ENCODE measurements around the gene GVQW3.

The GVQW3 gene

DNA sequence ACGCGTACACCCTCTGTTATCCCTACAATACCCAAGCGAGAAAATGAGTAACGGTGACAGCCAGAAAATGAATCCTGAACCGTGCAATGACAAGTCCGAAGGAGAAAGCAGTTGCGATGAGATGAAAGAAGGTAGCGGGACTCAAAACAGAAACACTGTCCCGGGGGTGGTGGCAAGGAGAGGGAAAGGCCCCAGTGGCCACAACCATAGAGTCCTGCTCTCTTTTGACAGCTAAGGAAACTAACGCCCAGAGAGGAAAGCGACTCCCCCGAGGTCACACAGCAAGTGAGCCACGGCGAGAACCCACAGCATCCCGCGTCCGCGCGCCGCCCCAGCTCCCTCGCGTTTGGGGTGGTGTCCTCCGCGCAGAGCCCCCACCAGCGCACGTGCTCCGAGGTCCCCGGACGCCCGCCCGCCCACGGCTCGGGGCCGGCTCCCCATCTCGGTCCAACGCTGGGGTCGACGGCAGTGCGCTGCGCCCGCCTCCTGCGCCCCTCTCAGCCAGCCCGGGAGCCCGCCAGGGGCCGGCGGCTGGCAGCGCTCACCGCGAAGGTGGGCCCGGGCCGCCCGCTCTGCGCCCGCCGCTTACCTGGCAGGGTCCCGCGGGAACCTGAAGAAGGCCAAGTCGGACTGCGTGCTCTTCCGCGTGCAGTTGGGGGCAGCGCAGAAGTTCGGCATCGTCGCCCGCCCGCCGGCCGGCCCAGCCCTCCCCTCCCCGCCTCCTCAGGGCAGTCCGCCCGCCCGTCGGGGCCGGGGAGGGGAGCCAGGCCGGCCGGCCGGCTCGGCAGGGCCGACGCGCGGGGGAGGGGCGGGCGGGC, 755 bp upstream of the GVQW3 start (continued):
- TF ChIP-seq ZNF274 (IDR thresholded peaks at IDR 0.05; ENCODE audit: low read length): no peak
- TF ChIP-seq ZNF274 (tag by site-specific recombination; IDR thresholded peaks at IDR 0.05; ENCODE audit: borderline replicate concordance): no peak
- TF ChIP-seq ZNF211 (tag by site-specific recombination; IDR thresholded peaks at IDR 0.05; ENCODE audit: low read depth): no peak
- TF ChIP-seq, protein P1, sequence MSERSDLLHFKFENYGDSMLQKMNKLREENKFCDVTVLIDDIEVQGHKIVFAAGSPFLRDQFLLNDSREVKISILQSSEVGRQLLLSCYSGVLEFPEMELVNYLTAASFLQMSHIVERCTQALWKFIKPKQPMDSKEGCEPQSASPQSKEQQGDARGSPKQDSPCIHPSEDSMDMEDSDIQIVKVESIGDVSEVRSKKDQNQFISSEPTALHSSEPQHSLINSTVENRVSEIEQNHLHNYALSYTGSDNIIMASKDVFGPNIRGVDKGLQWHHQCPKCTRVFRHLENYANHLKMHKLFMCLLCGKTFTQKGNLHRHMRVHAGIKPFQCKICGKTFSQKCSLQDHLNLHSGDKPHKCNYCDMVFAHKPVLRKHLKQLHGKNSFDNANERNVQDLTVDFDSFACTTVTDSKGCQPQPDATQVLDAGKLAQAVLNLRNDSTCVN (tag by site-specific recombination; optimal IDR thresholded peaks at IDR 0.05): no peak
- TF ChIP-seq ZNF433 (tag by site-specific recombination; IDR thresholded peaks at IDR 0.05; ENCODE audit: low read depth): no peak
- TF ChIP-seq, protein P2, sequence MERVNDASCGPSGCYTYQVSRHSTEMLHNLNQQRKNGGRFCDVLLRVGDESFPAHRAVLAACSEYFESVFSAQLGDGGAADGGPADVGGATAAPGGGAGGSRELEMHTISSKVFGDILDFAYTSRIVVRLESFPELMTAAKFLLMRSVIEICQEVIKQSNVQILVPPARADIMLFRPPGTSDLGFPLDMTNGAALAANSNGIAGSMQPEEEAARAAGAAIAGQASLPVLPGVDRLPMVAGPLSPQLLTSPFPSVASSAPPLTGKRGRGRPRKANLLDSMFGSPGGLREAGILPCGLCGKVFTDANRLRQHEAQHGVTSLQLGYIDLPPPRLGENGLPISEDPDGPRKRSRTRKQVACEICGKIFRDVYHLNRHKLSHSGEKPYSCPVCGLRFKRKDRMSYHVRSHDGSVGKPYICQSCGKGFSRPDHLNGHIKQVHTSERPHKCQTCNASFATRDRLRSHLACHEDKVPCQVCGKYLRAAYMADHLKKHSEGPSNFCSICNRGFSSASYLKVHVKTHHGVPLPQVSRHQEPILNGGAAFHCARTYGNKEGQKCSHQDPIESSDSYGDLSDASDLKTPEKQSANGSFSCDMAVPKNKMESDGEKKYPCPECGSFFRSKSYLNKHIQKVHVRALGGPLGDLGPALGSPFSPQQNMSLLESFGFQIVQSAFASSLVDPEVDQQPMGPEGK (tag by site-specific recombination; IDR thresholded peaks at IDR 0.05): 0 out of 2 replicates have a peak, but pooled peaks have one; percentile 13
- TF ChIP-seq ZFHX2 (tag by site-specific recombination; conservative IDR thresholded peaks at IDR 0.05): 0 out of 2 replicates have a peak, but pooled peaks have one; percentile 52
- no peak for TF ChIP-seq ZNF214 (tag by site-specific recombination; IDR thresholded peaks at IDR 0.05; ENCODE audit: borderline replicate concordance)
- TF ChIP-seq GLIS1 (tag by site-specific recombination; IDR thresholded peaks at IDR 0.05): no peak
- TF ChIP-seq ZNF768 (tag by site-specific recombination; IDR thresholded peaks at IDR 0.05): peak; percentile 86
- no peak for TF ChIP-seq ZNF514 (tag by site-specific recombination; IDR thresholded peaks at IDR 0.05)
- peak; percentile 97 for TF ChIP-seq ZNF341 (tag by site-specific recombination; IDR thresholded peaks at IDR 0.05; ENCODE audit: low read depth)
- TF ChIP-seq ZNF416 (tag by site-specific recombination; IDR thresholded peaks at IDR 0.05): no peak
- no peak for TF ChIP-seq ZNF155 (tag by site-specific recombination; IDR thresholded peaks at IDR 0.05)
- TF ChIP-seq, protein P3, sequence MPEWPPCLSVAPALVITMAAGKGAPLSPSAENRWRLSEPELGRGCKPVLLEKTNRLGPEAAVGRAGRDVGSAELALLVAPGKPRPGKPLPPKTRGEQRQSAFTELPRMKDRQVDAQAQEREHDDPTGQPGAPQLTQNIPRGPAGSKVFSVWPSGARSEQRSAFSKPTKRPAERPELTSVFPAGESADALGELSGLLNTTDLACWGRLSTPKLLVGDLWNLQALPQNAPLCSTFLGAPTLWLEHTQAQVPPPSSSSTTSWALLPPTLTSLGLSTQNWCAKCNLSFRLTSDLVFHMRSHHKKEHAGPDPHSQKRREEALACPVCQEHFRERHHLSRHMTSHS (tag by site-specific recombination; IDR thresholded peaks at IDR 0.05): no peak
- TF ChIP-seq, protein P4, sequence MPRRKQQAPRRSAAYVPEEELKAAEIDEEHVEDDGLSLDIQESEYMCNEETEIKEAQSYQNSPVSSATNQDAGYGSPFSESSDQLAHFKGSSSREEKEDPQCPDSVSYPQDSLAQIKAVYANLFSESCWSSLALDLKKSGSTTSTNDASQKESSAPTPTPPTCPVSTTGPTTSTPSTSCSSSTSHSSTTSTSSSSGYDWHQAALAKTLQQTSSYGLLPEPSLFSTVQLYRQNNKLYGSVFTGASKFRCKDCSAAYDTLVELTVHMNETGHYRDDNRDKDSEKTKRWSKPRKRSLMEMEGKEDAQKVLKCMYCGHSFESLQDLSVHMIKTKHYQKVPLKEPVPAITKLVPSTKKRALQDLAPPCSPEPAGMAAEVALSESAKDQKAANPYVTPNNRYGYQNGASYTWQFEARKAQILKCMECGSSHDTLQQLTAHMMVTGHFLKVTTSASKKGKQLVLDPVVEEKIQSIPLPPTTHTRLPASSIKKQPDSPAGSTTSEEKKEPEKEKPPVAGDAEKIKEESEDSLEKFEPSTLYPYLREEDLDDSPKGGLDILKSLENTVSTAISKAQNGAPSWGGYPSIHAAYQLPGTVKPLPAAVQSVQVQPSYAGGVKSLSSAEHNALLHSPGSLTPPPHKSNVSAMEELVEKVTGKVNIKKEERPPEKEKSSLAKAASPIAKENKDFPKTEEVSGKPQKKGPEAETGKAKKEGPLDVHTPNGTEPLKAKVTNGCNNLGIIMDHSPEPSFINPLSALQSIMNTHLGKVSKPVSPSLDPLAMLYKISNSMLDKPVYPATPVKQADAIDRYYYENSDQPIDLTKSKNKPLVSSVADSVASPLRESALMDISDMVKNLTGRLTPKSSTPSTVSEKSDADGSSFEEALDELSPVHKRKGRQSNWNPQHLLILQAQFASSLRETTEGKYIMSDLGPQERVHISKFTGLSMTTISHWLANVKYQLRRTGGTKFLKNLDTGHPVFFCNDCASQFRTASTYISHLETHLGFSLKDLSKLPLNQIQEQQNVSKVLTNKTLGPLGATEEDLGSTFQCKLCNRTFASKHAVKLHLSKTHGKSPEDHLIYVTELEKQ (tag by site-specific recombination; IDR thresholded peaks at IDR 0.05; ENCODE audit: borderline replicate concordance): no peak; the same call in 1 of the 2 replicates
- no peak for TF ChIP-seq ZBTB17 (tag by site-specific recombination; IDR thresholded peaks at IDR 0.05)
- TF ChIP-seq KLF16 (tag by site-specific recombination; IDR thresholded peaks at IDR 0.05): no peak
- TF ChIP-seq, protein P5, sequence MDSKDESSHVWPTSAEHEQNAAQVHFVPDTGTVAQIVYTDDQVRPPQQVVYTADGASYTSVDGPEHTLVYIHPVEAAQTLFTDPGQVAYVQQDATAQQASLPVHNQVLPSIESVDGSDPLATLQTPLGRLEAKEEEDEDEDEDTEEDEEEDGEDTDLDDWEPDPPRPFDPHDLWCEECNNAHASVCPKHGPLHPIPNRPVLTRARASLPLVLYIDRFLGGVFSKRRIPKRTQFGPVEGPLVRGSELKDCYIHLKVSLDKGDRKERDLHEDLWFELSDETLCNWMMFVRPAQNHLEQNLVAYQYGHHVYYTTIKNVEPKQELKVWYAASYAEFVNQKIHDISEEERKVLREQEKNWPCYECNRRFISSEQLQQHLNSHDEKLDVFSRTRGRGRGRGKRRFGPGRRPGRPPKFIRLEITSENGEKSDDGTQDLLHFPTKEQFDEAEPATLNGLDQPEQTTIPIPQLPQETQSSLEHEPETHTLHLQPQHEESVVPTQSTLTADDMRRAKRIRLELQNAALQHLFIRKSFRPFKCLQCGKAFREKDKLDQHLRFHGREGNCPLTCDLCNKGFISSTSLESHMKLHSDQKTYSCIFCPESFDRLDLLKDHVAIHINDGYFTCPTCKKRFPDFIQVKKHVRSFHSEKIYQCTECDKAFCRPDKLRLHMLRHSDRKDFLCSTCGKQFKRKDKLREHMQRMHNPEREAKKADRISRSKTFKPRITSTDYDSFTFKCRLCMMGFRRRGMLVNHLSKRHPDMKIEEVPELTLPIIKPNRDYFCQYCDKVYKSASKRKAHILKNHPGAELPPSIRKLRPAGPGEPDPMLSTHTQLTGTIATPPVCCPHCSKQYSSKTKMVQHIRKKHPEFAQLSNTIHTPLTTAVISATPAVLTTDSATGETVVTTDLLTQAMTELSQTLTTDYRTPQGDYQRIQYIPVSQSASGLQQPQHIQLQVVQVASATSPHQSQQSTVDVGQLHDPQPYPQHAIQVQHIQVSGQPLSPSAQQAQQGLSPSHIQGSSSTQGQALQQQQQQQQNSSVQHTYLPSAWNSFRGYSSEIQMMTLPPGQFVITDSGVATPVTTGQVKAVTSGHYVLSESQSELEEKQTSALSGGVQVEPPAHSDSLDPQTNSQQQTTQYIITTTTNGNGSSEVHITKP (tag by site-specific recombination; IDR thresholded peaks at IDR 0.05): peak; percentile 47; the same call in 1 of the 2 replicates
- TF ChIP-seq, protein P6, sequence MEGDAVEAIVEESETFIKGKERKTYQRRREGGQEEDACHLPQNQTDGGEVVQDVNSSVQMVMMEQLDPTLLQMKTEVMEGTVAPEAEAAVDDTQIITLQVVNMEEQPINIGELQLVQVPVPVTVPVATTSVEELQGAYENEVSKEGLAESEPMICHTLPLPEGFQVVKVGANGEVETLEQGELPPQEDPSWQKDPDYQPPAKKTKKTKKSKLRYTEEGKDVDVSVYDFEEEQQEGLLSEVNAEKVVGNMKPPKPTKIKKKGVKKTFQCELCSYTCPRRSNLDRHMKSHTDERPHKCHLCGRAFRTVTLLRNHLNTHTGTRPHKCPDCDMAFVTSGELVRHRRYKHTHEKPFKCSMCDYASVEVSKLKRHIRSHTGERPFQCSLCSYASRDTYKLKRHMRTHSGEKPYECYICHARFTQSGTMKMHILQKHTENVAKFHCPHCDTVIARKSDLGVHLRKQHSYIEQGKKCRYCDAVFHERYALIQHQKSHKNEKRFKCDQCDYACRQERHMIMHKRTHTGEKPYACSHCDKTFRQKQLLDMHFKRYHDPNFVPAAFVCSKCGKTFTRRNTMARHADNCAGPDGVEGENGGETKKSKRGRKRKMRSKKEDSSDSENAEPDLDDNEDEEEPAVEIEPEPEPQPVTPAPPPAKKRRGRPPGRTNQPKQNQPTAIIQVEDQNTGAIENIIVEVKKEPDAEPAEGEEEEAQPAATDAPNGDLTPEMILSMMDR (tag by site-specific recombination; IDR thresholded peaks at IDR 0.05): no peak
- TF ChIP-seq ZBTB21 (tag by site-specific recombination; IDR thresholded peaks at IDR 0.05): no peak
- TF ChIP-seq ZNF174 (tag by site-specific recombination; IDR thresholded peaks at IDR 0.05): no peak
- TF ChIP-seq ZNF404 (tag by site-specific recombination; IDR thresholded peaks at IDR 0.05): no peak
- no peak for TF ChIP-seq ZFP3 (tag by site-specific recombination; IDR thresholded peaks at IDR 0.05; ENCODE audit: low read depth)
